Measurements from ENCODE around the gene MIS18A.
"Not testable (repeated sequence)": the region's sequence is repeated elsewhere in the genome, so short reads cannot be mapped to it uniquely, and the experiment has no call there.

Gene MIS18A

DNA sequence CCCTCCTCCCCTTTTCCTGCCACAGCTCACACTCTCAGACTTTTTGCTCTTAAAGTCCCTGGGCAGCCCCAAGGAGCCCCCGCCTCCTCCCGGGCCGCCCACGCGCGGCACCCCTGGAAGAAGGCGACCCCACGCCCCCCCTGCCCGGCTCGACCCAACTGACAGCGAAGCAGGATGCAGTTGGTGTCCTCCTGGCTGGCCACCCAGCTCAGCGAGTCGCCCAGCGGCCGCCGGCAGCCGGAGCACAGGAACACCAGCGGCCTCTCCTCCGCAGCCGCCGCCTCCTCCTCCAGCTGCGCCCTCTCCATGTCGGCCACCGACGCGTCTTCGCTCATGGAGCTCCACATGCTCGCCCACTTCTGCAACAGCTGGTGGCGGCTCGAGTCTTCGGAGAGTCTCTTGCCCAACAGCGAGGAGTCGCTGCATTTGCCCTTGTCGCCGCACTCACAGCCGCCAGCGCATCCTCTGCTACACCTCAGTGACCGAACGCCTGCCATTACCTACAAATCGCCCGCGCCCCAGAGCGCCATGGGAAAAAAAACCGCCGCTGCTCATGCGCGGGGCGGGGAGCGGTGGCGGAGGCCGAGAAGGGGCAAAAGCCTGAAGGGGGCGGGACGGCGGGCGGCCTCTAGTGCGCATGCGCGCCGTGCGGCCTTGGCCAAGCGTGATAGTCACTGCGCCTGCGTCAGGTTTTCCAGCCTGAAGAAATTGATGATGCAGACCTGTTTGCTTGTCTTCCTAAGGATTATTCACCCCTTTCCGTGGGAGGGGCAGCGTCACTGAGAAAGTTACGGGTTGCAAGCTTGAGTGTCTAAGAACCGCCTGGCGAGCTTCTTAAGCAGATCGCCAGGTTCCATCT is at the start of gene MIS18A:
Gene MIS18A (minus strand): TSS at position 532 of the 859 bp plus-strand sequence. CDS start 35 bp downstream, at position 497.
- peak; percentile 92 to 94 for DNase-seq

GRCh38 chr21:32328595-32328994 is 49.7 kb upstream of the MIS18A start:
- no peak for DNase-seq

DNA sequence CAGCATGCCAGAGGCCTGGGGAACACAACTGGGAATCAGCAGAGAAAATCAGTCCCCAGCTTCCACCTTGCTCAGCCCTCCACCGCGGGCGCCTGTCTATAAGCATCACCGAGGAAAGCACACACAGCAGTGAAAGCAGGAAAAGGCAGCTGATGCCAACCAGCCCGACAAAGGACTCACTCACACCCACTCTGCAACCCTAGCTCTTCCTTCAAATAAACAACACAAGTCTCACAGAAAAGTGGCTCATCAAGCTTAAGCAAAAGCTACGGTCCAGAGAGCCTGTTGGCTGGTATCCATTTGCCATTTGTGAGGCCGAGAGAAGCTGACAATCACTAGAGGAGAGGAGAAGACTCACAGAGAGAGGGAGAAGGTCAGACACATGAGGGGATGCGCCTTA is 46.9 kb upstream of the MIS18A start:
- DNase-seq: no peak

- no peak for DNase-seq
These were observed 43.8 kb upstream of the MIS18A start for GRCh38 chr21:32322676-32323075.

- DNase-seq: no peak
These were observed 43.3 kb upstream of the MIS18A start for GRCh38 chr21:32322103-32322502.

DNA sequence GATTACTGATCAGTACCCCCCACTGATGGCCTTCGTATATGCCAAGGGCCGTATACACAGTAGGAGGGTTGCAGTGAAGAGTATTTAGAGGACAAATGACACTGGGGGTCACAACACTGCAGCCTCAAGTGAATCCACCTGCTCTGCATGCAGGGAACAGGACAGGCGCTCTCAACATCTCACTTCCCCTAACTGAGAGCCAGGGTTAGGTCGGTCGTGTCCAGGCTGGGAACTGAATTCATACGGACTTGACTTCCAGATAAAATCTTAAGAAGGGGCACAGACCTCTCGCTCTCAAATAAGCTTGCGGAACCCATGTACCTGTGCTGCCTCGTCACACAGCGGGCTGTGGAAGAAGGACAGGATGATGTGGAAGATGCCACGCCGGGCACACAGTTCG is 42.6 kb upstream of the MIS18A start:
- DNase-seq: no peak

DNA sequence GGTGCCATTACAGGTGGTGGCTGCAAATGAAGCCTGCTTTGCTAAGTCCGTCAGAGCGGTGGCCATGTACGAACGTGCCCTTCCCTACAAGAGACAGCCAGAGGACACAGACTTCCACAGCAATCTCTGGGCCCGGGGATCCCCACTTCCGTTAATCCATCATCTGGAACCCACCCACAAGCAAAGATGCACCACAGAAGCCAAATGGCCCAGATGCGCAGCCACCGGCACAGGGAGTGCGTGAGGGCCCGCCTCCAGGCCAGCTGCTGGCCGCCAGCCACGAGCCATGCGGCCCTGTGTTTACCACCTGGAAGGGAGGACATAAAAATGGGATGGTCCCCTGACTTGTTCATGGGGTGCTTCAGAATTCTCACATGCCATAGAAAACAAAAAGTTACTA is 41.9 kb upstream of the MIS18A start:
- no peak for DNase-seq

DNA sequence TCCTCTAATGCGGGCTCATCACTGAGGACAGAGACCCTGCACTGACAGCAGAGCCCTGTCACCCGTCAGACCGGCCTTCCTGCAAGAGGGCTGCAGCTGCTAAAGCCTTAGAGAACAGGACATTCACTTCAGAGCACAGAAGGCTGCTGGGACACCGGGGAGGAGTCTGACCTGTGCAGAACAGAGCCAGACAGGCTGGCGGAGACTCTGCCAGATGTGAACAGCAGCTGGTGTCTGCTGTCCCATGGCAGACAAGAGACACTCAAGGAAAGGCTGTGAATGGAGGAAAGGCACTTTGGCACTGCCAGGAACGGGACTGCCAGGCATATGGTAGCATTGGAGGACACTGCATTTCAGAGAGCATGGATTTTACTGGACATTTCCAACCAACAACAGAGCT is 41.2 kb upstream of the MIS18A start:
- DNase-seq: no peak

- DNase-seq: no peak
These were observed 40.2 kb upstream of the MIS18A start for GRCh38 chr21:32319012-32319411.

DNA sequence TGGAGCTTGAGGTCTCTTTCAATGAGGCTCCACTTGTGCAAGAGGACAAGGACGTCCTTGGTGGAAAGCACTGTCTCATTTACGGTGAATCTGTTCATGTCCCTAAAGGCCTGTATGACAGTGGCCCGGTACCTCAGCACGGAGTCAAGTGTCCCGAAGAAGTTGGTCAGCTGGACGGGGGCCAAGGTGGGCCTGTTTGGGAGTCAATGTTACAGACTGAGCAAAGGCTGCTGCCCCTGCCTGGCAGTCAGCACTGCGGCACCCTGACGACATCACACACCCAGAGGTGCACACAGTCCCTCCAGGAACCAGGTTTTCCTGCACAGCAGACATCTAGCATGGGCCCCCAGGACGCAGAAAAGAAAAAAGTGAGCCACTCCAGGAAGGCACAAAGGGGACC is 38.9 kb upstream of the MIS18A start:
- no peak for DNase-seq

DNA sequence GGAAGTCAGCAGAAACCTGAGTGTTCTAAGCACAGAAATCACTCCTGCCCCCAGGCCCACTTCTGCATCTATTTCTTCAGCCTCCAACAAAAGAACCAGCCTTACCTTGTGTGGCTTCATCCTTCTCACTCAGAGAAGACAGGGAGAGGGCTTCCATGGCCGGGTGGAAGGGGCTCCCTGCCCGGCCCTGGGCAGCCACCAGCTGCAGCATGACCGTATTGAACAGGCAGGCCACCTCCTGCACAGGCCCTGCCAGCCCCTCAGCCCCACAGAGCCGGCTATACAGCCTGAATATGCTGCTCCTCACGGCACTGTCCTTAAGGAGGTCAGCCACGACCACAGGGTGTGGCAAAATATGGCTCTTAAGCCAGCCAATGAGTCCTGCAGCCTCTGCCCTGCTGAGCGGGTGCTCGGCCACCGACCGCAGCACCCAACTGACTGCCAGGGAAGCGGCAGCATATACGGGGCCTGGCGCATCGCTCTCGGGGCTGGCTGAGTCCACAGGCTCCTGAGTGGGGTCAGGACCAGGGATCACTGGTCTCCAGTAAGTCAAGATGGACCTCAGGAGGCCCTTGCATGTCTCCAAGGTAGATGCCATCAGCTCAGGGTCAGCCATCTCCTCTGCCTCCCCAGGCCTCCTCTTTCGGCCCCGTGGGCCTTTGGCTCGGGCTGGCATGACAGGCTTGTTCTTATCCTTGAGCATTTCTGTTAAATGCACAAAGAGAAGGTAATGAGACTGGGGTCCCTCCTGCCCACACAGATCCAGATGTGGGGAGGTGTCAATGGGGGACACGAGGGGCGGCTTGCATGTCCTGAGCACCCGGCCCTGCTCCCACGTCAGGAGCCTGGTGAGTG is 37.7 kb upstream of the MIS18A start:
- DNase-seq: no peak

- DNase-seq: no peak
These were observed 36.8 kb upstream of the MIS18A start for GRCh38 chr21:32315511-32316281.

DNA sequence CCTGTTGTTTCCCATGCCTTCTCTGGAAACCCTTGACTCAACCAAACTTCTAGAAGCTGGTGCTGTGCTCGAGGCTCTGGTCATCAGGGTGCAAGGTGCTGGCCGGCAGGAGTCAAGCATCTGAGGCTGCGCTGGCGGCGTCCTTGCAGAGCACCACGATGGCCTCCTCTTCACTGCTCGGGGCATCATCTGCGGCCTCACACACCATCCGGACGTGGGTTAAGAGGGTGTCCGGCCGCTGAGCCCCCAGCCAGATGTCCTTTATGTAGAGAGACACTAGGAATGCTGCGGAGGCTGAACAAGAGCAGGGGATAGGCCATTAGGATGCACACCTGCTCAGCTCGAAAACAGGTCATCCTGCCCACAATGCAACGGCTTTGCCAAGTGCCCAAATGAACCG is 36.0 kb upstream of the MIS18A start:
- DNase-seq: no peak

DNA sequence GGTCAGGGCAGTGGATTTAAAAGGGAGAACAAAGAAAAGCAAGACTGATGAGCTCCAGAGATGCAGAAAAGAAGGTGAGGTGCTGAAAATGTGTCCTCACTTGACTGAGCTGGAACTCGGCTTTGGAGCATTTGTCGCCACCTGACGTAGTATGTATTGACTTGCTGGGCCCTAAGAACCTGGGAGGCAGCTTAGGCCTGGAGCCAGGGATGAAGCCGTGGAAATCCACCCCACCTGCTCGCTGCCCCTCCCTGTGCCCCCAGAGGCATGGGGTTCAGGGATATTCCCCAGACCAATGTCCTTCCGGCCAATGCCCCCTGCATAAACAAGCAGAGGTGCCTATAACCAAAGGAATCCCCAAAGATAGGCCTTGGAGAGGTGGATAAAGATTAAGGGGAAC is 34.1 kb upstream of the MIS18A start:
- DNase-seq: no peak

- DNase-seq: no peak
These were observed 33.5 kb upstream of the MIS18A start for GRCh38 chr21:32312326-32312725.

- no peak for DNase-seq
These were observed 32.8 kb upstream of the MIS18A start for GRCh38 chr21:32311621-32312020.

- not testable (repeated sequence) for DNase-seq
These were observed 32.1 kb upstream of the MIS18A start for GRCh38 chr21:32310976-32311375.

DNA sequence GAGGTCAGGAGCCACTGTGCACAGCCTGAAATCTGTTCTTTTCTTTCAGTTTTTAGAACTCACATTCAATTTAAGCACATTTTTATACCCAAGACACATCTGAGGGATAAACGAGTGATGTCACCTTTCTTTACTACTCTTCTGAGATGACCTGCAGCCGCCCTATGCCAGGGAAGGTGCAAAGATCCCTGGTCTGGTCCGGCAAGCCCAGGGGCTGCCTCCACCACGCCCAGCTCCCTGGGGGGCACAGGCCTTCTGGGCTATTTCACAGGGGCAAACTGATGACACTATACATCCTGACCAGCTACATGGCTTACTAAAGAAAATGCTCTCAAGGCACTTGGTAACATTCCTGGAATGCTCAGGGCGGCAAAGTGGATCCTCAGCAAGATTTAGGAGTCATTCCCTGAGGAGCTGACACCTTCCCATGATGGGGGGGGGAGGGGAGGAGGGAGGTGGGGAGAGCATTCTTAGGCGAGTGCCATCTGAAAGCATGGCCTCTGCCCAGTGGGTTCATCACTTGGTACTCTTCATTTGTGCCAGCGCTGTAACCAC is 31.1 kb upstream of the MIS18A start:
- no peak for DNase-seq

DNA sequence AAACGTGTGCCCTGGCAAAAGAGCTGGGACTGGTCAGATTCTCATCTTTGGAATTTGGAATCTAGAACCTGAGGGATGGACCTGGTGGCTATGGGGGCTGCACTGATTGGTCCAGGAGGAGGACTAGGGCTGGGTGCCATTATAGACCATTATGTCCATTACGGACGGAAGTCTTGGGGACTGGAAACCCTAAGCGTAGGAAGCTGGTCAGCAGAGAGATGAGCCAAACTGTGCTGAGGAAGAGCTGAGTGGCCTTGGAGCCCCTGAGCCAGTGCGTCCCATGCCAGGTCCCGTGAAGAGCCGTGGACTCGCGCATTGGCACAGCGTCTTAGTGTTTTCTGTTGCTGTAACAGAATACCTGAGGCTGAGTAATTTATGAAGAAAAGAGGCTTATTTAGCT is 29.8 kb upstream of the MIS18A start:
- DNase-seq: no peak

GRCh38 chr21:32307706-32308105 is 28.9 kb upstream of the MIS18A start:
- DNase-seq: no peak

DNA sequence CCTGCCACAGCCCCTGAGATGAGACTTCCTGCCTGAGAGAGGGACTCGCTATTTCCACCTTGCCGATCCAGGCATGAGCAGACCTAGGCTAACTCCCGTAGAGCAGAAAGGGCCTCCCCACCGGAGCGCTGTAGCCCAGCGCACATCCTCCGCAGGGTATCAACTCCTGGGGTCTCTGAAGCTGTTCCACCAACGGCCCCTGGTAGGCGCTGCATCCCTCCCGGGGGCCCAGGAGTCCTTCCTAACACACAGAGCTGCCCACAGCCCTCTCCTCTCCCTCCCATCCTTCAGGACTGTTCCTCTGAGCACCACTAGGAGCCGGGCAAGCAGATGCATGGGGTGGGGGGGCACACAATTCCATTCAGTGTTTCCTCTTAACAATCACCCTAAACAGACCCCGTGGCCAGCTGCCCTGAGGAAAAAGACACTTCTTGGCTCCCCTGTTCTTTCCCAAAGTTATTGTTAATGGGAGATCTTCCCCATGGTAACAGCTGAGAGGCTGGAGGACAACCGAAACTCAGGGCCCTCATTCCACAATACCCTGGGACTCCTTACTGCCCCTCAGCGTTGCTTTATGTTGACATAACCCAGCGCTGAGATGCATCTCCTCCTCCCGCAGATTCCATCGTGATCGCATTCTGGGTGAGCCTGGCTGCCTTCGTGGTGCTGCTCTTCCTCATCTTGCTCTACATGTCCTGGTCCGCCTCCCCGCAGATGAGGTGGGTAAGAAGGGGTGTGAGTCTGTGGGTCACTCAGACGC is 27.4 kb upstream of the MIS18A start:
- DNase-seq: no peak

DNA sequence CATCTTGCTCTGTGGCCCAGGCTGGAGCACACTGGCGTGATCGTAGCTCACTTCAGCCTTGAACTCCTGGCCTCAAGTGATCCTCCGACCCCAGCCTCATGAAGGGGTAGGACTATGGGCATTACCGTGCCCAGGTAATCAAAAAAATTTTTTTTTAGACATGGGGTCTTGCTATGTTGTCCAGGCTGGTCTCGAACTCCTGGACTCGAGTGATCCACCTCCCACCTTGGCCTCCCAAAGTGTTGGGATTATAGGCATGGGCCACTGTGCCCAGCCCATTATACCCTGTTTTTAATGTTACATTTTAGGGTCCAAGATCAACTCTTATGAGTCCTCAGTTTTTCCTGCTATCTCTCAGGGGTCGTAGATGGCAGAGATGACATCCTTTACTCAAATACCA is 26.1 kb upstream of the MIS18A start:
- DNase-seq: no peak

Measured in bone marrow (tissue), 2 donors.